Epithelial cell of esophagus (primary cell): ENCODE results near the gene MRPS26.
A peak's percentile ranks its signal among the peaks of the same experiment; 100 is the strongest.
"Not testable (repeated sequence)": the region's sequence is repeated elsewhere in the genome, so short reads cannot be mapped to it uniquely, and the experiment has no call there.

Experiments used
- DNase-seq: peaks from one replicate; pipeline ENCODE4 v3.0.0; 2010; ENCODE audit warnings: low read depth
- H3K4me3 ChIP-seq: 2 replicates; pipeline ENCODE4 v1.5.1; 2011; ENCODE audit warnings: mild to moderate bottlenecking, low read length, control low read depth
- TF ChIP-seq, protein P1 (sequence below): IDR thresholded peaks from 2 replicates; pipeline ENCODE4 v1.5.1; 2011; ENCODE audit warnings: low read depth, mild to moderate bottlenecking, low read length, control low read depth, inconsistent platforms; ENCODE audit not compliant: insufficient read depth; ENCODE audit errors: missing control alignments

MRPS26 gene

DNA sequence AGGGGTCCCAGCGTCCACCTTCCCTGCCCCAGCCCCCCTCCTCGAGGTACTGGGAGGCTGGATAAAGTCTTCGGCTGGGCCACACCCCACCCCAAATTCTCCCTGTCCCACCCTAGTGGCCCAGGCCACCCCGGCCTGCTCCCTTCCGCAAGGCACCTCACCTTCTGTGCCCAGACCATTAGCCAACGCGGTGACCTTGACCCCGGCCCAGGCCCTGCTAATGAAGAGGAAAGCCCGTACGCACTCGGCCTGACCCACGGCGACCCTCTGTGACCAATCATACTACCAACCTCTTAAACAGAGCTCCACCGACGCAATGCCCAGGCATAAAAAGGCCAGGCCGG, 25.4 kb downstream of the MRPS26 start:
- no peak overlapping the region for H3K4me3 ChIP-seq
- TF ChIP-seq, protein P1, sequence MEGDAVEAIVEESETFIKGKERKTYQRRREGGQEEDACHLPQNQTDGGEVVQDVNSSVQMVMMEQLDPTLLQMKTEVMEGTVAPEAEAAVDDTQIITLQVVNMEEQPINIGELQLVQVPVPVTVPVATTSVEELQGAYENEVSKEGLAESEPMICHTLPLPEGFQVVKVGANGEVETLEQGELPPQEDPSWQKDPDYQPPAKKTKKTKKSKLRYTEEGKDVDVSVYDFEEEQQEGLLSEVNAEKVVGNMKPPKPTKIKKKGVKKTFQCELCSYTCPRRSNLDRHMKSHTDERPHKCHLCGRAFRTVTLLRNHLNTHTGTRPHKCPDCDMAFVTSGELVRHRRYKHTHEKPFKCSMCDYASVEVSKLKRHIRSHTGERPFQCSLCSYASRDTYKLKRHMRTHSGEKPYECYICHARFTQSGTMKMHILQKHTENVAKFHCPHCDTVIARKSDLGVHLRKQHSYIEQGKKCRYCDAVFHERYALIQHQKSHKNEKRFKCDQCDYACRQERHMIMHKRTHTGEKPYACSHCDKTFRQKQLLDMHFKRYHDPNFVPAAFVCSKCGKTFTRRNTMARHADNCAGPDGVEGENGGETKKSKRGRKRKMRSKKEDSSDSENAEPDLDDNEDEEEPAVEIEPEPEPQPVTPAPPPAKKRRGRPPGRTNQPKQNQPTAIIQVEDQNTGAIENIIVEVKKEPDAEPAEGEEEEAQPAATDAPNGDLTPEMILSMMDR = no peak
- DNase-seq = no peak

DNA sequence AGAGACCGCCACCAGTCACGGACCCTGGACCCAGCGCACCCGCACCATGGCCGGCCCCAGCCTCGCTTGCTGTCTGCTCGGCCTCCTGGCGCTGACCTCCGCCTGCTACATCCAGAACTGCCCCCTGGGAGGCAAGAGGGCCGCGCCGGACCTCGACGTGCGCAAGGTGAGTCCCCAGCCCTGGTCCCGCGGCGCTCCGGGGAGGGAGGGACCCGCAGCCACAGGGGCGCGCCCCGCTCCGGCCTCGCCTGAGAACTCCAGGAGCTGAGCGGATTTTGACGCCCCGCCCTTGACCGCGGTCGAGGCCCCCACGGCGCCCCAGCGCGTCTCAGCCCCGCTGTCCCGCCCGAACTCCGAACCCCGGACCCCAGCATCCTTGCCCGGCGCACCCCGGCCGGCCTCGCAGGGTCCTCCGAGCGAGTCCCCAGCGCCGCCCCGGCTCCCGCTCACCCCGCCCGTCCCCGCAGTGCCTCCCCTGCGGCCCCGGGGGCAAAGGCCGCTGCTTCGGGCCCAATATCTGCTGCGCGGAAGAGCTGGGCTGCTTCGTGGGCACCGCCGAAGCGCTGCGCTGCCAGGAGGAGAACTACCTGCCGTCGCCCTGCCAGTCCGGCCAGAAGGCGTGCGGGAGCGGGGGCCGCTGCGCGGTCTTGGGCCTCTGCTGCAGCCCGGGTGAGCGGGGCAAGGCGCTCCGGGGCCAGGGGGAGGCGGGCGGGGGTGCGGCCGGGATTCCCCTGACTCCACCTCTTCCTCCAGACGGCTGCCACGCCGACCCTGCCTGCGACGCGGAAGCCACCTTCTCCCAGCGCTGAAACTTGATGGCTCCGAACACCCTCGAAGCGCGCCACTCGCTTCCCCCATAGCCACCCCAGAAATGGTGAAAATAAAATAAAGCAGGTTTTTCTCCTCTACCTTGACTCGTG, 26.0 kb downstream of the MRPS26 start, which contains the start of gene OXT:
Gene OXT, plus strand, starts transcription at position 11 of the 920 bp plus-strand sequence. Its CDS starts 36 bp downstream, at position 47.
- no peak for DNase-seq
- no peak within 1 kb of the TSS for H3K4me3 ChIP-seq
- TF ChIP-seq, protein P1 = no peak

DNA sequence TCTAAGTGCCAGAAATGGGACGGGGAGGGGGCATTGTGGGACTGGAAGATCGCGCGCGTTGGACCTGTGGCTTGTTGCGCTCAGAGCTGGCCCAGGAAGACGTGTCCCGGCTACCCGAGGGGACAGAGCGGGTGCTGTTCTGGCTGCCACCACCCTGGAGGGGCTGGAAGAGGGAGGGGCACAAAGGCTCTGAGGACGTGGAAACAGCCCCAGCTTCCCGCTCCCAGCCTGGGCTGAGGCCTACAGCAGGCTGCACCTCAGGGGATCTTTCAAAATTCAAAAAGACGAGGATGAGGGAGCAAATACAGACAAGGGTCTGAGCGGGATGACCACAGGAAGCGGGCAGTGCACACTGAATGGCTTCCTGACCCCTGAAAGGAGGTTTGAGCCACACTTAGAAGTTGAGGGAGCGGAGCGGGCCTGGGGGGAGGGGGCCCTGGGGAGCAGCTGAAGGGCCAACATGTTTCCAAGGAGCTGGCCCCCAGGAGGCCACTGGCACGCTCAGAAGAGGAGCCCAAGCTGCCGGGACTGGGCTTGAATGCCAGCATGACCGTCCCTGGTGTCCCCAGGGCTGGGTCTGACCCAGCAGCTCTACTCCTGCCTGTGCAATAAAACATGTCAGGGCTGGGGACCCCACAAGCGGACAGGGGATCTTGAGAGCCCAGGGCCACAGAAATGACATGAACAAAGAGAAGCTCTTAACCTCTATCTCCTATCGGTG, 26.8 kb downstream of the MRPS26 start:
- TF ChIP-seq, protein P1 = no peak
- no peak for DNase-seq
- no peak overlapping the region for H3K4me3 ChIP-seq

DNA sequence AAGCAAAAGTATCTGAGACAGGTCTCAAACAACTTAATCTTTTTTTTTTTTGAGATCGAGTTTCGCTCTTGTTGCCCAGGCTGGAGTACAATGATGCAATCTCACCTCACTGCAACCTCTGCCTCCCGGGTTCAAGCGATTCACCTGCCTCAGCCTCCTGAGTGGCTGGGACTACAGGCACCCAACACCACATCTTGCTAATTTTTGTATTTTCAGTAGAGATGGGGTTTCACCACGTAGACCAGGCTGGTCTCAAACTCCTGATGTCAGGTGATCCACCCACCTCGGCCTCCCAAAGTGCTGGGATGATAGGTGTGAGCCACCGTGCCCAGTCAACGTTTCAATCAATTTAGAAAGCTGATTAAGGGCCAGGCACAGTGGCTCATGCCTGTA, 27.4 kb downstream of the MRPS26 start:
- H3K4me3 ChIP-seq, DNase-seq: not testable (repeated sequence)

DNA sequence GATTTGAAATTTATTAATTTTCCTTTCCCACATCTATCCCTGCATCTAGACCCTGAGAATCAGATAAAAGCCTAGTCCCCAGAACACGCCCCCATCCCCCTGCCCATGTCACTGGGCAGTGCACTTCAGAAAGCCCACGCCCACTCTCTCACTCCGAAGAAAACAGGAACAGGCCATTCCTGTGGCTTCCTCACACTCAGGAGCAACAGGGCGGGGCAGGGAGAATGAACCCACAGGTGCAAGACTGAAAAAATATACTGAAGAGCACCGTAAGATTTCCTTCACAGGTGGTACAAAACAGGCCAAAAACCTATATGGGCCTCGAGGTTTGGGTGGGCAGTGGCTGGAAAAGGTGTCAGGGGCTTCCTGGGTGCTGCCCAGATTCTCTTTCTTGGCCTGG, 29.0 kb downstream of the MRPS26 start:
- TF ChIP-seq, protein P1 = no peak
- peak; percentile 37 for DNase-seq
- no peak overlapping the region for H3K4me3 ChIP-seq

DNA sequence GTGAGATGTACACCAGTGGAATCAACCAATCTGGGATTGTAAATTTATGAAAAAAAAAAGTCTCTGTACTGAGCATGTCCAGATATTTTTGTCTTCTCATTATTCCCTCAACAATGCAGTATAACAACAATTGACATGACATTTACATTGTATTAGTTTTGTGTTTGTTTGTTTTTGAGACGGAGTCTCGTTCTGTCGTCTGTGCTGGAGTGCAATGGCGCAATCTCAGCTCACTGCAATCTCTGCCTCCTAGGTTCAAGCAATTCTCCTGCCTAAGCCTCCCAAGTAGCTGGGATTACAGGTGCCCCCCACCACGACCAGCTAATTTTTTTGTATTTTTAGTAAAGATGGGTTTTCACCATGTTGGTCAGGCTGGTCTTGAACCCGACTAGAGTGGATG, 29.5 kb downstream of the MRPS26 start:
- DNase-seq, H3K4me3 ChIP-seq: not testable (repeated sequence)

DNA sequence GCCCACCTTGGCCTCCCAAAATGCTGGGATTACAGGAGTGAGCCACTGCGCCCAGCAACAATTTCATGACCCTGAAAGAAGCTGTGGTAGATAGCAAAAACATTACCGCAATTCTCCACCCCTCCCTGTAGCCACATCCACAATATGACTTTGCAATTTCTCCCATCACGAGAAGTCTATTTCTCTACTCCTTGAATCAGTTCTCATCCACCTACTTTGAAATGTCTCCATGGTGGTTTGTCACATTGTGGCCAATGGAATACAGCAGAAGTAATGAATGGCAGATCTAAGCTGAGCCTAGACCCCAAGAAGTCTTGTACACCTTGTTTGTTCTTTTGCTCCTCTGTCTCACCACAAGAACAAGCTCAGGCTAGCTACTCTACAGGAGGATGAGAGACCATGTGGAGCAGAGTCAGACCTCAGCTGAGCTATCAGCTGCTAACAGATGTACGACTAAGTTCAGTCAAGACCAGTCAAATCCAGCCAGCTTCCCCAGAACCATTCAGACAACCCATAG, 31.8 kb downstream of the MRPS26 start:
- H3K4me3 ChIP-seq = no peak overlapping the region
- TF ChIP-seq, protein P1 = no peak
- peak; percentile 36 for DNase-seq

DNA sequence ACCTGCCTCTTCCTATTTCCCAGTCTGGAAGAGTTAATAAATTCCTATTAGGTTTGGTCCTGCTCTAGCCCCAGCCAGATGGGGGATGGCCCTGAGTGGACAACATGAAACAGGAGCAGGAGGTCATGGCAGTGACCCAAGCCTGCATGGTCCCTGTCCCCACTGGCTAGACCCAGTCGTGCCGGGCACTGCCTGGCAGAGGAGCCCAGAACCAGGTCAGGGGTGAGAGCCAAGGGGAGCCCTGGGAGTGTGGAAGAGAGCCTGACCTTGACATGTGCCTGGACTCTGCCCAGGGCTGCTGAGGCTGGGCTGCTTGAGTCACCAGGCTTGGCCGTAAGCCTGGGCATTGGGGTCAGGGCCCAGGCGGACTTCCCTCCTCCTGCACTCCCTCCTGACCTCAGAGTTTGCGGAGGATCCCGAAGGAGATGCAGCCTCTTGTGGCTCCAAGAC, 35.1 kb downstream of the MRPS26 start:
- H3K4me3 ChIP-seq = no peak overlapping the region
- TF ChIP-seq, protein P1 = no peak
- DNase-seq = no peak
